K562 (cell line): ENCODE data around the gene INTS1. TPM values are rescaled to one million over a fixed set of nuclear protein-coding genes. Genes with fewer than 3 reads are reported as not detected.

Source experiments
- ATAC-seq: fragments of 200-7000 bp; cut with Tn5 transposase; 3 replicates; pipeline ENCODE4 v1.9.1; 2020; ENCODE audit warnings: moderate library complexity
- BruUV-seq: library from RNA; stranded (reverse); fragments of 400-500 nt; replicated peaks from 2 replicates; lab custom pipeline; 2021; lab: Mats Ljungman, UMichigan
- CTCF ChIA-PET: fragments of 300-600 bp; formaldehyde crosslinking; extraction: SDS; loops from one replicate; lab custom pipeline; 2021; ENCODE audit warnings: low intra/inter-chr PET ratio; lab: Yijun Ruan, JAX
- POLR2A ChIA-PET: fragments of 300-600, 350-650 bp; sonication (Branson Sonifier 250); formaldehyde crosslinking; extraction: SDS; loops from one replicate; lab custom pipeline; 2021; ENCODE audit warnings: antibody characterized with exemption, inconsistent platforms; lab: Yijun Ruan, JAX
- DNase-seq, 4 experiments: peaks; one replicate each; pipeline versions ENCODE4 v3.0.0 to v3.0.0-alpha.2; 2011 to 2018; ENCODE audit warnings: low spot score in 3 of 4, mixed read lengths in 3 of 4; ENCODE audit errors: extremely low read depth in 1 of 4
- FAIRE-seq: peaks from 2 replicates; lab custom pipeline; 2011; peaks lifted over from hg19 to GRCh38; lab: Jason Lieb, UNC
- H2AFZ ChIP-seq: 2 replicates; pipeline ENCODE4 v1.6.0; 2011; ENCODE audit warnings: low read depth, low read length, control low read depth, inconsistent platforms
- H3K27ac ChIP-seq: fragments of 200-600 bp; 3 replicates; pipeline ENCODE4 v1.8.0; 2011; ENCODE audit warnings: low read depth, mild to moderate bottlenecking, control low read depth, inconsistent platforms, low read length, moderate library complexity, mixed read lengths; ENCODE audit errors: extremely low read depth
- H3K27me3 ChIP-seq, 2 experiments: fragments of 300-600 bp in 1 of 2; 2 replicates in 1 of 2; 3 replicates in 1 of 2; pipeline versions ENCODE4 v1.6.0 to v1.8.0; 2011; ENCODE audit warnings: inconsistent platforms in 2 of 2, low read length in 2 of 2, mild to moderate bottlenecking in 1 of 2, mixed read lengths in 1 of 2, moderate library complexity in 1 of 2; ENCODE audit not compliant: control insufficient read depth in 2 of 2, insufficient read depth in 2 of 2
- H3K36me3 ChIP-seq: fragments of 300-600 bp; 3 replicates; pipeline ENCODE4 v1.8.0; 2011; ENCODE audit warnings: mild to moderate bottlenecking, low read length, inconsistent platforms; ENCODE audit not compliant: control insufficient read depth, insufficient read depth
- H3K4me1 ChIP-seq, 2 experiments: fragments of 200-600 bp in 1 of 2; replicated peaks in 1 of 2; 2 replicates in 1 of 2; 3 replicates in 1 of 2; pipeline versions ENCODE4 v1.5.1 to v1.8.0; 2011; ENCODE audit warnings: inconsistent platforms in 2 of 2, low read length in 2 of 2, mild to moderate bottlenecking in 1 of 2, mixed read lengths in 1 of 2, moderate library complexity in 1 of 2; ENCODE audit not compliant: control insufficient read depth in 2 of 2, insufficient read depth in 2 of 2
- H3K4me2 ChIP-seq: 2 replicates; pipeline ENCODE4 v1.6.1; 2011; ENCODE audit warnings: low read length, control low read depth, inconsistent platforms, mixed read lengths; ENCODE audit not compliant: insufficient read depth
- H3K4me3 ChIP-seq: fragments of 200-600 bp; sonication (generic), shearing (Covaris generic); 2 replicates; pipeline ENCODE4 v1.5.1; 2016; ENCODE audit warnings: control low read depth, inconsistent platforms
- H3K79me2 ChIP-seq: fragments of 200-600 bp; 3 replicates; pipeline ENCODE4 v1.8.0; 2011; ENCODE audit warnings: low read length, inconsistent platforms; ENCODE audit not compliant: control insufficient read depth, insufficient read depth
- H3K9ac ChIP-seq, 2 experiments: 2 replicates each; pipeline versions ENCODE4 v1.6.0 to v1.6.1; 2011; ENCODE audit warnings: low read depth in 2 of 2, low read length in 2 of 2, control low read depth in 1 of 2, inconsistent platforms in 1 of 2, mild to moderate bottlenecking in 1 of 2, mixed read lengths in 1 of 2; ENCODE audit not compliant: insufficient read depth in 1 of 2
- H3K9me1 ChIP-seq: one replicate; pipeline ENCODE4 v1.6.0; 2011; ENCODE audit warnings: inconsistent platforms, mild to moderate bottlenecking, low read length, moderate library complexity; ENCODE audit not compliant: control insufficient read depth, insufficient read depth
- H3K9me3 ChIP-seq: replicated peaks from 2 replicates; pipeline ENCODE4 v1.5.1; 2011; ENCODE audit warnings: low read depth, low read length, inconsistent platforms; ENCODE audit not compliant: control insufficient read depth, insufficient read depth
- H4K20me1 ChIP-seq: replicated peaks from 2 replicates; pipeline ENCODE4 v1.6.1; 2011; ENCODE audit warnings: low read length, inconsistent platforms, mixed read lengths; ENCODE audit not compliant: control insufficient read depth, insufficient read depth
- CCNT2 ChIP-seq: IDR thresholded peaks from 2 replicates; pipeline ENCODE4 v1.6.1; 2011; ENCODE audit warnings: borderline replicate concordance, low read depth, mild to moderate bottlenecking, moderate library complexity, mixed read lengths, low read length; ENCODE audit not compliant: insufficient read length; ENCODE audit errors: extremely low read depth
- CHD4 ChIP-seq: fragments of 200-600 bp; sonication (generic); IDR thresholded peaks from 3 replicates; pipeline ENCODE4 v1.6.1; 2012; ENCODE audit warnings: low read depth, mild to moderate bottlenecking, mixed read lengths, low read length, inconsistent platforms; ENCODE audit not compliant: insufficient read depth, insufficient replicate concordance, poor library complexity, severe bottlenecking
- KAT8 ChIP-seq: fragments of 450-650 bp; IDR thresholded peaks from 2 replicates; pipeline ENCODE4 v1.6.1; 2016; ENCODE audit warnings: low read depth, mild to moderate bottlenecking
- NR3C1 ChIP-seq: sonication (generic); formaldehyde crosslinking; IDR thresholded peaks from 2 replicates; pipeline ENCODE4 v1.8.1; 2022; ENCODE audit warnings: missing genetic modification reagents
- TRIM24 ChIP-seq, 2 experiments: fragments of 450-650 bp; IDR thresholded peaks; 2 replicates each; pipeline ENCODE4 v1.6.1; 2016
- ZBED1 ChIP-seq: IDR thresholded peaks from 2 replicates; pipeline ENCODE4 v1.6.1; 2014
- ZBTB8A ChIP-seq: fragments of 450-650 bp; IDR thresholded peaks from 2 replicates; pipeline ENCODE4 v1.6.1; 2018; ENCODE audit warnings: mild to moderate bottlenecking, moderate library complexity; ENCODE audit not compliant: partially characterized antibody
- ZEB2 ChIP-seq: fragments of 450-650 bp; IDR thresholded peaks from 2 replicates; pipeline ENCODE4 v1.6.1; 2016
- ZNF274 ChIP-seq: IDR thresholded peaks from 2 replicates; pipeline ENCODE4 v1.6.1; 2011; ENCODE audit warnings: low read depth, mild to moderate bottlenecking, low read length, moderate library complexity, borderline replicate concordance
- ZNF436 ChIP-seq: fragments of 250-450, 450-650 bp; sonication (Bioruptor Pico); formaldehyde crosslinking; IDR thresholded peaks from 2 replicates; pipeline ENCODE4 v1.7.0; 2020; ENCODE audit warnings: mild to moderate bottlenecking
- WGBS: fragments of 100-300 bp; shearing (Covaris generic); methylation state at CpG from one replicate; pipeline ENCODE4 v1.1.6; 2016; ENCODE audit warnings: low coverage, mixed read lengths; ENCODE audit not compliant: insufficient coverage; ENCODE audit errors: missing lambda C conversion rate; 5-methylcytosine and 5-hydroxymethylcytosine counted together
- in situ Hi-C: fragments of 300-500 bp; cut with MboI; formaldehyde crosslinking; loops from 4 replicates; pipeline ENCODE4 v1.15.0; 2018; ENCODE audit warnings: inconsistent platforms, mixed read lengths
- intact Hi-C: fragments of 100-400 bp; cut with micrococcal nuclease; formaldehyde crosslinking; loops from 2 replicates; pipeline ENCODE4 v1.14.2; 2022
- polyA plus RNA-seq, 8 experiments: library from polyadenylated mRNA; depleted of rRNA in 4 of 8; stranded (reverse) in 5 of 8; unstranded in 3 of 8; fragments of >200 nt; fragmentation: Nextera tagmentation in 2 of 8; fragmentation: Illumina TruSeq in 1 of 8; extraction: Ambion mirVana in 2 of 8; extraction: Trizol in 1 of 8; gene quantifications; 2 replicates each; pipeline versions ENCODE4 v1.2.1 to v1.2.3, GENCODE V29; 2011 to 2014; ENCODE audit warnings: inconsistent platforms in 1 of 8, missing spikeins in 1 of 8
- total RNA-seq, 7 experiments: library from RNA; depleted of rRNA in 6 of 7; stranded (reverse); fragments of >200 nt in 6 of 7; fragmentation: Illumina TruSeq in 2 of 7; extraction: Trizol in 2 of 7; gene quantifications; 2 replicates each; pipeline versions ENCODE4 v1.2.1 to v1.2.3, GENCODE V29; 2011 to 2021; ENCODE audit warnings: low replicate concordance in 1 of 7
- TF ChIP-seq, protein P1 (sequence below): fragments of 250-450 bp; sonication (Bioruptor Pico); IDR thresholded peaks from 2 replicates; pipeline ENCODE4 v1.8.0; 2021; ENCODE audit warnings: moderate library complexity, mild to moderate bottlenecking, inconsistent platforms

Gene INTS1
- total and polyA plus RNA-seq, 9 of the 15 experiments (the other 6 are each of a cell fraction or from before 2014, with no cell fraction given): 0.34 to 119 (median 18.5) TPM

DNA sequence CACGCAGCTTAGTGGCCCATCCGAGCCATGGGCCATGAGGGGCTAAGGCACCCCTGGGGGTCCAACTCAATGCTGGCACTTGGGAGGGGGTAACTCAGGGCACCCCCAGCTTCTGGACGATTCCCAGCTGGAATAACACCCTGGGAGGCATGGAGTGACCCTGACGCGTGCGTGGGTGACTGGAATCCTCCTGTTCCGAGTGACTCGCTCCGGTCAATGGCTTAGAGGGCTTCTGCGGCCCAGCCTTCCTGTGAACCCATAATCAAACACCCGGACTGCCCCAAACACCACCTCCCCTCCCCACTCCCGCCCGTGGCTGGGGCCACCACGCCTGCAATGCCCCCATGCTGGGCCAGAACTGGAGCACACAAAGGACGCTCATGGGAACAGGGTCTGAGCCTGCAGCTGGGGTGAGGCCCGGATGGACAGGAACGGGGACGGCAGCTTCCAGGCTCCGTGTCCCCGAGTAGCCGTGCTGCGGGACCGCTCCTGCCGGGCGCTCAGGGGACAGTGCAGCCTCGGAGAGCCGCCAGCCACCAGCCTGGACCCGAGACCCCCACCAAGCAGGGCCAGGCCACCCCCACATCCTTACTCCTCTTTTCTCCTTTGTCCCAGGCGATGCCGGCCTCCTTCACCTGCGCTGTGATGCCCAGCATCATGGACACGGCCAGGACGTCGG lies 8.5 kb downstream of the INTS1 start:
- DNase-seq (no peak), ATAC-seq (no peak), FAIRE-seq (no peak)
- Histone ChIP-seq H3K27ac (no peak overlapping the region), H3K36me3 (peaks cover 82% of the 10 kb centered on the region; the same call in 2 of the 3 replicates), H3K9me3 (no peaks in the 10 kb centered on the region), H3K4me2 (no peak overlapping the region), H4K20me1 (no peaks in the 10 kb centered on the region), H2AFZ (no peak overlapping the region), H3K27me3 (no peaks in the 10 kb centered on the region), H3K4me1 (peaks cover 0 to 4% of the 10 kb centered on the region in 2 experiments; a peak in 1 of 5 replicates), H3K4me3 (no peak overlapping the region), H3K9me1 (no peaks in the 10 kb centered on the region), H3K79me2 (no peaks in the 10 kb centered on the region), H3K9ac (no peak overlapping the region)
- TF ChIP-seq ZBTB8A (no peak), KAT8 (no peak), ZNF436 (CRISPR knock-in tag) (no peak), TRIM24 (IDR thresholded peaks at IDR 0.05) (no peak), CHD4 (no peak), ZBED1 (no peak), CCNT2 (no peak), ZEB2 (no peak), NR3C1 (CRISPR knock-in tag) (no peak), ZNF274 (no peak)
- TF ChIP-seq, protein P1, sequence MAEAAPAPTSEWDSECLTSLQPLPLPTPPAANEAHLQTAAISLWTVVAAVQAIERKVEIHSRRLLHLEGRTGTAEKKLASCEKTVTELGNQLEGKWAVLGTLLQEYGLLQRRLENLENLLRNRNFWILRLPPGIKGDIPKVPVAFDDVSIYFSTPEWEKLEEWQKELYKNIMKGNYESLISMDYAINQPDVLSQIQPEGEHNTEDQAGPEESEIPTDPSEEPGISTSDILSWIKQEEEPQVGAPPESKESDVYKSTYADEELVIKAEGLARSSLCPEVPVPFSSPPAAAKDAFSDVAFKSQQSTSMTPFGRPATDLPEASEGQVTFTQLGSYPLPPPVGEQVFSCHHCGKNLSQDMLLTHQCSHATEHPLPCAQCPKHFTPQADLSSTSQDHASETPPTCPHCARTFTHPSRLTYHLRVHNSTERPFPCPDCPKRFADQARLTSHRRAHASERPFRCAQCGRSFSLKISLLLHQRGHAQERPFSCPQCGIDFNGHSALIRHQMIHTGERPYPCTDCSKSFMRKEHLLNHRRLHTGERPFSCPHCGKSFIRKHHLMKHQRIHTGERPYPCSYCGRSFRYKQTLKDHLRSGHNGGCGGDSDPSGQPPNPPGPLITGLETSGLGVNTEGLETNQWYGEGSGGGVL (CRISPR knock-in tag): no peak
- in situ Hi-C loops (no loop called here), intact Hi-C loops (no loop called here)
- CTCF ChIA-PET: no interaction called here
- WGBS: 93% methylated on average over 28 of the region's 34 CpGs
- POLR2A ChIA-PET: interaction anchor here (1.1 kb wide), 1 partner anchor 20 kb away, joined by 3 read pairs; no protein-coding TSS in a partner anchor
- BruUV-seq: no TSS peak
